GM19025 (cell line): Measurements from ENCODE around the gene GGT5.
"Not testable (repeated sequence)": the region's sequence is repeated elsewhere in the genome, so short reads cannot be mapped to it uniquely, and the experiment has no call there.

Source experiments
- ATAC-seq: cut with Tn5 transposase; IDR thresholded peaks from one replicate; pipeline ENCODE4 v1.9.1; 2021; ENCODE audit warnings: mild to moderate bottlenecking, low read depth, moderate library complexity; ENCODE audit not compliant: unreplicated experiment

Gene GGT5

DNA sequence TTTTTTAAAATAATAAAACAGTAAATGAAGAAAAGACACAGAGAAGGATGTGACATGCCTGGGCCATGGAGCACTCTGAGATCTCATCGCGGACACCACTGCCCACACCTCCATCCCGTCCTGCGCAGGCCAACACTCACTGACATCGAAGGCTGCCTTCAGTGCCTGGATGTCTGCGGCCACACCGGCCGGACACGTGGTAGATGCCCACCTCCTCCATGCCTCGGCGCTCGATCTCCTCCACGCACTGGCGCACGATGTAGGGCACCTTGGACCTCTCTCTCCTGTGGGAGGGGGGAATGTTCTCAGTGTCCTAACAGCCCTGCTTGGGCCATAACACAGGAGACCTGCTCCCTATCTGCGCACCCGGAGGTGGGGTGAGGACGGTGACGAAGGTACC lies 18.6 kb upstream of the GGT5 start:
- not testable (repeated sequence) for ATAC-seq

DNA sequence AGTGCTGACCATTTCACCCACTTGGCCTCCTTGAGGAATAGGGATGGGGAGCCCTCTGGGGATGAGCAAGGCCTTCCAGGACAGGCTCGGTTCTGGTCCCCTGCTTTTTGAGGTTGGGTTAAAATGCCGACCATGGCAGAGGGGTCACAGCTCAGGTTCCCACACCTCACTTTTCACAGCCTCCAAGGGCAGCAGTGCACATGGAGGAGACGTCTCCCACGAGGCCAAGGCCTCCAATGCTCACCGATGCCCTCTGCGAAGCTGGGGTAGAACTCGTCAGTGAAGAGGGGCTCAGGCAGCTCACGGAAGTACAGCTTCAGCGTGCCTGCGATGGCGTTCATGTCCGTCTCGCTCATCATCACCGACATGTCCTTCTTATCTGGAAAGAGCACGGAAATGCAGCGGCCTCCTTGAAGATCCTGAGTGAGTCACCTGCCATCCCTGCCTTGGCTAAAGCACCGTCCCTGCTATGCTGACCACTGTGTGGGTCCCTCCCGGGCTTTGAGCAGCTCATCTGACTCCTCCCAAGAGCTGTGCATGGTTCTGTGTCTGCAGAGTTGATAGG lies 17.4 kb upstream of the GGT5 start:
- ATAC-seq = not testable (repeated sequence)

GRCh38 chr22:24259459-24259858 lies 14.6 kb upstream of the GGT5 start:
- not testable (repeated sequence) for ATAC-seq

DNA sequence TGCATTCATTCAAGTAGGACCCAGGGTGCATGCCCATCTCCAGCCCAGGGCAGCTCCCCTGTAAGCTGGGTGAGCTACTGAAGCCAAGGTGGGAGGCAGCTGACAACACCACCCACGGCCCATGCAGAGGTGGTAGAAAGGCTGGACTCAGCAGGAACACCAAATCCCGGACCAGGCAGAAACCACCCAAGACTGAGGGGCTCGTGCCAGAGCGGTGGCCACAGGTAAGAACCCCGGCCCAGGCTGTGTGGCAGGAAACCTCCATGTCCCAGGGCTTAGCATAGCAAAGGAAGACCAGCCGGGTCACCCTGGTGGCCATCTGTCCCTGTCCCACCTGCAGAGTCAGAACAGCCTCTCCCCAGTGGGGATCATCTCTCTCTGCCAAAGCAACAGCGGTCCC lies 11.9 kb upstream of the GGT5 start:
- not testable (repeated sequence) for ATAC-seq

- ATAC-seq = not testable (repeated sequence)
These were observed 11.3 kb upstream of the GGT5 start for GRCh38 chr22:24256136-24256535.

- not testable (repeated sequence) for ATAC-seq
These were observed 8.2 kb upstream of the GGT5 start for GRCh38 chr22:24253126-24253525.

DNA sequence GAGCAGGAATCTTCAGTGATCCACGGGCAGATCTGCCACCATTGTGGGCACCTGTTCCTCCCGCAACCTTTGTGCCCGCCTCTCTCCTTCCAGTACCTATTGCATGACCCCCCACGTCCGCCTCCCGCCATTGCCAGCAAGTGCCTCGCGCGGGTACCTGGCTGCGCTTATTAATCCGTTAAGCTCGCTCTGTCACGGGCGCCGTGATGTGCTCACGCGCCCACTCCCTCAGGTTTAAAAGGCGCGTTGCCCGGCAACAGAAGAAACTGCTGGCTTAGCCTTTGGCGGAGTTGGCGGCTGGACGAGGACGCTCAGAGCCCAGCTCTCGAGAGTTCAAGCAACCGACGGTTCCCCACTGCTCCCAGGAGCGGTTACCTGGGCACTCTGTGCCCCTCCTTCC lies 6.4 kb upstream of the GGT5 start:
- not testable (repeated sequence) for ATAC-seq

DNA sequence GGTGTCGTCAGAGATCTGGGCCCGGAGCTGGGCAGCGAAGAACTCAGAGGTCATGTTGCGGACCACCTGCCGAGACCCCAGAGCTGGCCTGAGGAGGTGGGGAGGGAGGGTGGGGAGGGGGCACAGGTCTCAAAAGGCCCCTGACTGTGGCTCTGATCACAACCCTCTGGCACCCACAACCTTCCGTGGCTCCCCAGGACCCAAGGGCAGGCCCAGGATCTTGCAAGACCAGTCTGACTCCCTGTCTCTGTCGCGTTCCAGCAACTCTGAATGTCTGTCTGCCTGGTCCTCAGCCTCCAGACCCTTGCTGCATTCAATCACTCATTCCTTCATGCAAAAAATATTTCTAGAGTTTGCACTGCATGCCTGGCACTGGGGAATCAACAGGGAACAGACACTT lies 4.5 kb upstream of the GGT5 start:
- ATAC-seq = not testable (repeated sequence)

DNA sequence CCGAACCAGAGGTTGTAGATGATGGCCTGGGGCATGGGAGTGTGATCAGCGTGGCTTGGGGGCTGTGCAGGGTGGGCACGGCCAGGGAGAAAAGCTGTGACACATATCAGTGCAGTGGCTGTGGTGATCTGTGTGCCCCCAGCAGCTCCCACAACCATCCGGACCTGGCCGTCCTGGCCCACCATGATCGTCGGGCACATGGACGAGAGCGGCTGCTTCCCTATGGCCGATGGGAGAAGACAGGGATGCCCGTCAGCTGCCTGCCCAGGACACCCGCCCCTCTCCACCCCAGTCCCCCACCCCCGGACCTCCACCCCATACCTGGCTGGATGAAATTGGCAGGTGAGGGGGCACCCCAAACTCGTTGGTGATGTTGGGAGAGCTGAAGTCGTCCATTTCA lies 3.7 kb upstream of the GGT5 start:
- ATAC-seq = not testable (repeated sequence)

- ATAC-seq = no peak
These were observed 2.9 kb upstream of the GGT5 start for GRCh38 chr22:24247564-24248344.

- ATAC-seq = no peak
These were observed 2.2 kb upstream of the GGT5 start for GRCh38 chr22:24247011-24247507.

- not testable (repeated sequence) for ATAC-seq
These were observed 991 bp upstream of the GGT5 start for GRCh38 chr22:24245584-24246561.

GRCh38 chr22:24244144-24244787 lies 616 bp downstream of the GGT5 start:
- ATAC-seq = no peak

DNA sequence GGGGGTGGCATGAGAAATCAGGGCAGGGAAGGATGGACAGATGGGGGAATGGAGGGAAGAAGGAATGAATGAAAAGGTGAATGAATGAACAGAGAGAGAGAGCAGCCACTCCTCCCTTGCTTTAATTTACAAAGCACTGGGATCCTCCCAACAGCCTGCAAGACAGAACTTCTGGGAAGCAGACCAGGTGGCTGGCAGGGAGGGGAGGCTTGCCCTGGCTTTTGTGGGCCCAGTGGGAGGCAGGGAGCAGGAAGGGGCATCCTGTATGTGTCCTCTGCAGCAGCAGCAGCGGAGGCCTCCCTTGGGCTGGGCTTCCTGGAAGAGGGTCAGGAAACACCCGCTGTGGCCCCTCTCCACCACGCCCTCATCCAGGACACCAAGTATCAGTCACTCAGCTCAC lies 1.5 kb downstream of the GGT5 start:
- ATAC-seq = not testable (repeated sequence)

DNA sequence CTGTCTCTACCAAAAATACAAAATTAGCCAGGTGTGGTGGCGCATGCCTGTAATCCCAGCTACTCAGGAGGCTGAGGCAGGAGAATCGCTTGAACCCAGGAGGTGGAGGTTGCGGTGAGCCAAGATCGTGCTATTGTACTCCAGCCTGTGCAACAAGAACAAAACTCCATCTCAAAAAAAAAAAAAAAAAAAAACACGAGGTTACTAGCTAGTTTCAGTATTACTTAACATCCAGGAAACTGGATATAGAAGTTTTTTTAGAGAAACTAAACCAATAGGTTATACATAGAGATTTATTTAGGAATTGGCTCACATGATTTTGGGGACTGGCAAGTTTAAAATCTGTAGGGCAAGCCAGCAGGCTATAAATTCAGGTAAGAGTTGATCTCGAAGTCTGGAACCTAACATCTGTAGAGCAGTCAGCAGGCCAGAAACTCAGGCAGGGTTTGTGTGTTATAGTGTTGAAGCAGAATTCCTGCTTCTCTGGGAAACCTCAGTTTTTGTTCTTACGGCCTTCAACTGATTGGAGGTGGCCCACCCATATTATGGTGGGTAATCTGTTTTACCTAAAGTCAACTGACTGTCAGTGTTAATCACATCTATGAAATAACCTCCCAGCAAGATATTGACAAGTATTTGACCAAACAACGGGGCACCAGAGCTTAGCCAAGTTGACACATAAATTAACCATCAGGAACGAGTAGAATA lies 3.7 kb downstream of the GGT5 start:
- ATAC-seq = not testable (repeated sequence)

DNA sequence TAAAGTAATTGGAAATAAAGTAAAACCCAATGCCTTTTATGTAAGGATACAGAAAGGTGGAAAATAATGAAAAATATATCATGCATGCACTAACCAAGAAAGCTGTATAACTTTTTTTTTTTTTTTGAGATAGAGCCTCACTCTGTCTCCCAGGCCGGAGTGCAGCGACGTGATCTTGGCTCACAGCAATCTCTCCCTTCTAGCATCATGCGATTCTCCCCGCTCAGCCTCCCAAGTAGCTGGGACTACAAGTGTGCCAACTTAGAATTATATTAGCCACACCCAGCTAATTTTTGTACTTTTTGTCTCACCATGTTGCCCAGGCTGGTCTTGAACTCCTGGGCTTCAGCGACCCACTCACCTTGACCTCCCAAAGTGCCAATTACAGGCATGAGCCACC lies 4.5 kb downstream of the GGT5 start:
- ATAC-seq = no peak

- ATAC-seq = not testable (repeated sequence)
These were observed 6.7 kb downstream of the GGT5 start for GRCh38 chr22:24238101-24238694.

DNA sequence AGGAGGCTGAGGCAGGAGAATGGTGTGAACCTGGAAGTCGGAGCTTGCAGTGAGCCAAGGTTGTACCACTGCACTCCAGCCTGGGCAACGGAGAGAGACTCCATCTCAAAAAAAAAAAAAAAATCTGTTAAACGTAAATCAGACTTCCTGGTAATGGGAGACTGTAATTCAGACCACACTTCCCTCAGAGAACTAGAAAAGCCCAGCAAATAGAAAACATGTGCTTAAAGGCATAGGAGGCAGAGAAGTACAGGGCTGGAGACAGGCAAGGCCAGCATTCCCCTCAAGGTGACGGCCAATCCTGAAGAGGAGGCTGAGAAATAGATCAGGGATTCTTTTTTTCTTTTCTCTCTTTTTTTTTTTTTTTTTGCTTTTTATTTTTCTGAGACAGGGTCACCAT lies 8.2 kb downstream of the GGT5 start:
- no peak for ATAC-seq

DNA sequence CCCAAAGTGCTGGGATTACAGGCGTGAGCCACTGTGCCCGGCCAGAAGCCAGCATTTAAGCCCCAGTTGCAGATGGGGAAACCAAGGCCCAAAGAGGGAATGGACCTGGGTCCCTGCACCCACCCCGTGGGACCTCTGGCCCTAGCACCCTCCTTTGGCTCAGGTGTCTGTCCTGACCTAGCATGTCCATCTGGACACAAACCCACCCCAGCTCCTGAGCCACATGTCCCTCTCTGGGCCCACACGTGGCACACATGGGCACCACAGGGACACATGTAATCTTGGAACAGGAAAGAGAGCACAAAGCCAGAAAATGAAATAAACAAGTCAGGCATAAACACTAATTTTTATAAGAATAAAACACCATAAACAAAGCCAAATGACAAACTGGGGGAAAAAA lies 9.6 kb downstream of the GGT5 start:
- ATAC-seq = no peak
